K562 (cell line): Measurements from ENCODE around the gene EDDM13. TPM values are rescaled to one million over a fixed set of nuclear protein-coding genes. Genes with fewer than 3 reads are reported as not detected.

Experiments
- ATAC-seq: fragments of 200-7000 bp; cut with Tn5 transposase; 3 replicates; pipeline ENCODE4 v1.9.1; 2020; ENCODE audit warnings: moderate library complexity
- BruUV-seq: library from RNA; stranded (reverse); fragments of 400-500 nt; replicated peaks from 2 replicates; lab custom pipeline; 2021; lab: Mats Ljungman, UMichigan
- CTCF ChIA-PET: fragments of 300-600 bp; formaldehyde crosslinking; extraction: SDS; loops from one replicate; lab custom pipeline; 2021; ENCODE audit warnings: low intra/inter-chr PET ratio; lab: Yijun Ruan, JAX
- POLR2A ChIA-PET: fragments of 300-600, 350-650 bp; sonication (Branson Sonifier 250); formaldehyde crosslinking; extraction: SDS; loops from one replicate; lab custom pipeline; 2021; ENCODE audit warnings: antibody characterized with exemption, inconsistent platforms; lab: Yijun Ruan, JAX
- DNase-seq, 4 experiments: peaks; one replicate each; pipeline versions ENCODE4 v3.0.0 to v3.0.0-alpha.2; 2011 to 2018; ENCODE audit warnings: low spot score in 3 of 4, mixed read lengths in 3 of 4; ENCODE audit errors: extremely low read depth in 1 of 4
- FAIRE-seq: peaks from 2 replicates; lab custom pipeline; 2011; peaks lifted over from hg19 to GRCh38; lab: Jason Lieb, UNC
- H2AFZ ChIP-seq: 2 replicates; pipeline ENCODE4 v1.6.0; 2011; ENCODE audit warnings: low read depth, low read length, control low read depth, inconsistent platforms
- H3K27ac ChIP-seq: fragments of 200-600 bp; 3 replicates; pipeline ENCODE4 v1.8.0; 2011; ENCODE audit warnings: low read depth, mild to moderate bottlenecking, control low read depth, inconsistent platforms, low read length, moderate library complexity, mixed read lengths; ENCODE audit errors: extremely low read depth
- H3K27me3 ChIP-seq, 2 experiments: fragments of 300-600 bp in 1 of 2; 2 replicates in 1 of 2; 3 replicates in 1 of 2; pipeline versions ENCODE4 v1.6.0 to v1.8.0; 2011; ENCODE audit warnings: inconsistent platforms in 2 of 2, low read length in 2 of 2, mild to moderate bottlenecking in 1 of 2, mixed read lengths in 1 of 2, moderate library complexity in 1 of 2; ENCODE audit not compliant: control insufficient read depth in 2 of 2, insufficient read depth in 2 of 2
- H3K36me3 ChIP-seq: fragments of 300-600 bp; 3 replicates; pipeline ENCODE4 v1.8.0; 2011; ENCODE audit warnings: mild to moderate bottlenecking, low read length, inconsistent platforms; ENCODE audit not compliant: control insufficient read depth, insufficient read depth
- H3K4me1 ChIP-seq, 2 experiments: fragments of 200-600 bp in 1 of 2; replicated peaks in 1 of 2; 2 replicates in 1 of 2; 3 replicates in 1 of 2; pipeline versions ENCODE4 v1.5.1 to v1.8.0; 2011; ENCODE audit warnings: inconsistent platforms in 2 of 2, low read length in 2 of 2, mild to moderate bottlenecking in 1 of 2, mixed read lengths in 1 of 2, moderate library complexity in 1 of 2; ENCODE audit not compliant: control insufficient read depth in 2 of 2, insufficient read depth in 2 of 2
- H3K4me2 ChIP-seq: 2 replicates; pipeline ENCODE4 v1.6.1; 2011; ENCODE audit warnings: low read length, control low read depth, inconsistent platforms, mixed read lengths; ENCODE audit not compliant: insufficient read depth
- H3K4me3 ChIP-seq: fragments of 200-600 bp; sonication (generic), shearing (Covaris generic); 2 replicates; pipeline ENCODE4 v1.5.1; 2016; ENCODE audit warnings: control low read depth, inconsistent platforms
- H3K79me2 ChIP-seq: fragments of 200-600 bp; 3 replicates; pipeline ENCODE4 v1.8.0; 2011; ENCODE audit warnings: low read length, inconsistent platforms; ENCODE audit not compliant: control insufficient read depth, insufficient read depth
- H3K9ac ChIP-seq, 2 experiments: 2 replicates each; pipeline versions ENCODE4 v1.6.0 to v1.6.1; 2011; ENCODE audit warnings: low read depth in 2 of 2, low read length in 2 of 2, control low read depth in 1 of 2, inconsistent platforms in 1 of 2, mild to moderate bottlenecking in 1 of 2, mixed read lengths in 1 of 2; ENCODE audit not compliant: insufficient read depth in 1 of 2
- H3K9me1 ChIP-seq: one replicate; pipeline ENCODE4 v1.6.0; 2011; ENCODE audit warnings: inconsistent platforms, mild to moderate bottlenecking, low read length, moderate library complexity; ENCODE audit not compliant: control insufficient read depth, insufficient read depth
- H3K9me3 ChIP-seq: replicated peaks from 2 replicates; pipeline ENCODE4 v1.5.1; 2011; ENCODE audit warnings: low read depth, low read length, inconsistent platforms; ENCODE audit not compliant: control insufficient read depth, insufficient read depth
- H4K20me1 ChIP-seq: replicated peaks from 2 replicates; pipeline ENCODE4 v1.6.1; 2011; ENCODE audit warnings: low read length, inconsistent platforms, mixed read lengths; ENCODE audit not compliant: control insufficient read depth, insufficient read depth
- BCOR ChIP-seq: fragments of 450-650 bp; IDR thresholded peaks from 2 replicates; pipeline ENCODE4 v1.6.1; 2016
- BMI1 ChIP-seq: fragments of 150-350 bp; IDR thresholded peaks from 2 replicates; pipeline ENCODE4 v1.6.1; 2014; ENCODE audit warnings: low read length
- CEBPB ChIP-seq: fragments of 450-650 bp; IDR thresholded peaks from 2 replicates; pipeline ENCODE4 v1.6.1; 2016; ENCODE audit warnings: missing genetic modification characterization, missing compliant biosample characterization
- CEBPG ChIP-seq, 3 experiments: fragments of 200-800 bp in 1 of 3; sonication (Bioruptor generic) in 1 of 3; sonication (generic) in 1 of 3; formaldehyde crosslinking in 1 of 3; IDR thresholded peaks in 2 of 3; conservative IDR thresholded peaks in 1 of 3; 2 replicates each; pipeline versions ENCODE4 v1.6.1 to v1.8.0; 2016 to 2022; ENCODE audit warnings: missing compliant biosample characterization in 2 of 3, missing genetic modification characterization in 2 of 3, mild to moderate bottlenecking in 1 of 3, missing genetic modification reagents in 1 of 3
- HDGF ChIP-seq: fragments of 450-650 bp; IDR thresholded peaks from 2 replicates; pipeline ENCODE4 v1.6.1; 2016
- MNT ChIP-seq, 2 experiments: fragments of 450-650 bp; conservative IDR thresholded peaks; 2 replicates each; pipeline ENCODE4 v1.6.1; 2017; ENCODE audit warnings: mild to moderate bottlenecking in 2 of 2, moderate library complexity in 2 of 2
- TAF15 ChIP-seq: fragments of 200-400 bp; formaldehyde crosslinking; IDR thresholded peaks from 2 replicates; pipeline ENCODE4 v1.6.1; 2017; ENCODE audit warnings: mild to moderate bottlenecking, low read depth, low read length, moderate library complexity
- TAF7 ChIP-seq: fragments of 450-650 bp; IDR thresholded peaks from 2 replicates; pipeline ENCODE4 v1.6.1; 2016; ENCODE audit warnings: missing genetic modification characterization, missing compliant biosample characterization
- ZNF274 ChIP-seq: IDR thresholded peaks from 2 replicates; pipeline ENCODE4 v1.6.1; 2011; ENCODE audit warnings: low read depth, mild to moderate bottlenecking, low read length, moderate library complexity, borderline replicate concordance
- ZNF277 ChIP-seq: fragments of 250-450 bp; sonication (Bioruptor Pico); IDR thresholded peaks from 2 replicates; pipeline ENCODE4 v1.8.0; 2022; ENCODE audit warnings: inconsistent platforms, mild to moderate bottlenecking, moderate library complexity, borderline replicate concordance
- WGBS: fragments of 100-300 bp; shearing (Covaris generic); methylation state at CpG from one replicate; pipeline ENCODE4 v1.1.6; 2016; ENCODE audit warnings: low coverage, mixed read lengths; ENCODE audit not compliant: insufficient coverage; ENCODE audit errors: missing lambda C conversion rate; 5-methylcytosine and 5-hydroxymethylcytosine counted together
- in situ Hi-C: fragments of 300-500 bp; cut with MboI; formaldehyde crosslinking; loops from 4 replicates; pipeline ENCODE4 v1.15.0; 2018; ENCODE audit warnings: inconsistent platforms, mixed read lengths
- intact Hi-C: fragments of 100-400 bp; cut with micrococcal nuclease; formaldehyde crosslinking; loops from 2 replicates; pipeline ENCODE4 v1.14.2; 2022
- polyA plus RNA-seq, 8 experiments: library from polyadenylated mRNA; depleted of rRNA in 4 of 8; stranded (reverse) in 5 of 8; unstranded in 3 of 8; fragments of >200 nt; fragmentation: Nextera tagmentation in 2 of 8; fragmentation: Illumina TruSeq in 1 of 8; extraction: Ambion mirVana in 2 of 8; extraction: Trizol in 1 of 8; gene quantifications; 2 replicates each; pipeline versions ENCODE4 v1.2.1 to v1.2.3, GENCODE V29; 2011 to 2014; ENCODE audit warnings: inconsistent platforms in 1 of 8, missing spikeins in 1 of 8
- total RNA-seq, 7 experiments: library from RNA; depleted of rRNA in 6 of 7; stranded (reverse); fragments of >200 nt in 6 of 7; fragmentation: Illumina TruSeq in 2 of 7; extraction: Trizol in 2 of 7; gene quantifications; 2 replicates each; pipeline versions ENCODE4 v1.2.1 to v1.2.3, GENCODE V29; 2011 to 2021; ENCODE audit warnings: low replicate concordance in 1 of 7

Gene EDDM13
- total and polyA plus RNA-seq, 9 of the 15 experiments (the other 6 are each of a cell fraction or from before 2014, with no cell fraction given), result 2.0 to 7.7 (median 4.1) TPM

DNA sequence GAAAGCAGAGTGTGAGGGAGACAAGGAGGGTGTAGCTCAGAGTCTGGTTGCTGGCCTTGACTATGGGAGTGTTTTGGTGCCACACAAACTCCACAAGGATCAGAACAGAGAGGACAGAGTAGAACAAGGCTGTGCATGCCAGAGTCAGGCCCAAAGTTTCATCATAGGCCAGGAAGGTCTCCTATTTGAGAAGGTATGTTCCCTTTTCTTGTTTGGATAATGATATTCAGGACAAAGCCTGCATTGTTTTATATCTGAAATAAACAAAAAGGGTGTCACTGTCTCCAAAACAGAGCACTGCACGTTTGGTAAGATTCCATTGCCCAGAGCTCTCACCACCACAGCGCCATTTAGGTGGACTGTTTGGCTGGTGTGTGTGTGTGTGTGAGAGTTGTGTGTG lies 45.2 kb downstream of the EDDM13 start:
- H3K9me3 ChIP-seq, result peaks cover under 1% of the 10 kb centered on the region; the same call in 1 of the 2 replicates
- H2AFZ ChIP-seq, result no peak overlapping the region
- TF ChIP-seq ZNF274 (no peak), MNT (conservative IDR thresholded peaks at IDR 0.05) (no peak)
- FAIRE-seq (no peak), ATAC-seq (no peak), DNase-seq (no peak)
- no peak overlapping the region for H3K27ac ChIP-seq
- ChIA-PET CTCF (no interaction called here), POLR2A (interaction anchor here (0.6 to 1.2 kb wide), 4 partner anchors 8 to 30 kb away, joined by 3 to 4 read pairs (median 3); no protein-coding TSS in a partner anchor)
- H3K4me3 ChIP-seq, result no peak overlapping the region
- peaks cover 3% of the 10 kb centered on the region; the same call in 2 of the 3 replicates for H3K36me3 ChIP-seq
- WGBS, result 58% methylated on average over 2 of the region's 2 CpGs
- H3K4me2 ChIP-seq, result no peak overlapping the region
- H3K9ac ChIP-seq, result no peak overlapping the region
- H3K79me2 ChIP-seq, result peaks cover 12% of the 10 kb centered on the region
- peaks cover 20 to 38% of the 10 kb centered on the region in 2 experiments for H3K4me1 ChIP-seq
- no peaks in the 10 kb centered on the region for H3K27me3 ChIP-seq
- intact Hi-C loops, result no loop called here
- in situ Hi-C loops, result loop anchor here (25.0 kb wide), 1 partner anchor 680 kb away; the partner anchor contains the start of genes CCDC106, ZNF580 and ZNF581
- H4K20me1 ChIP-seq, result no peaks in the 10 kb centered on the region
- no peaks in the 10 kb centered on the region for H3K9me1 ChIP-seq
- no TSS peak for BruUV-seq

DNA sequence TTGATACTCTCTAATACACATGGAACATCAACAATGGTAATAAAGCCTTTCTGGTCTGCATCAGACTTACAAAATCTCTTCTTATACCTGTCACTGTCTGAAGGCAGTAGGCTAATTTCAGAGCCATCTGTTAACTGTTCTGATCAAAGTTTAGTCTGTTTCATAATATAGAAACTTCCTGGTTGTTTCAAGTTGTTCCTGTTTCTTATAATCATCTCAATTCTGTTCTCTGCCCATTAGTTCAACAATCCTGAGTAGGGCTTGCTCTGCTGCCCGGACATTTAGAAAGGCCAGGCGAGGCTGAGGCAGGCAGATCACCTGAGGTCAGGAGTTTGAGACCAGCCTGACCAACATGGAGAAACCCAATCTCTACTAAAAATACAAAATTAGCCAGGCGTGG lies 47.4 kb downstream of the EDDM13 start:
- H3K4me2 ChIP-seq, result no peak overlapping the region
- in situ Hi-C loops, result loop anchor here (25.0 kb wide), 1 partner anchor 683 kb away; the partner anchor contains the start of genes CCDC106, ZNF580 and ZNF581
- no TSS peak for BruUV-seq
- H3K4me1 ChIP-seq, result peaks cover 24 to 35% of the 10 kb centered on the region in 2 experiments
- no peaks in the 10 kb centered on the region for H3K36me3 ChIP-seq
- TF ChIP-seq HDGF (no peak), CEBPB (no peak), CEBPG (CRISPR knock-in tag; IDR thresholded peaks at IDR 0.05) (no peak), CEBPG (tag; conservative IDR thresholded peaks at IDR 0.05 in 1 of 2, IDR thresholded peaks at IDR 0.05 in 1 of 2) (no peak), BCOR (no peak), BMI1 (no peak), ZNF277 (no peak), TAF15 (no peak), TAF7 (tag) (no peak)
- DNase-seq (no peak), ATAC-seq (no peak), FAIRE-seq (no peak)
- ChIA-PET POLR2A (no interaction called here), CTCF (no interaction called here)
- intact Hi-C loops, result no loop called here
- H3K9me1 ChIP-seq, result no peaks in the 10 kb centered on the region
- peak overlapping the region; percentile 30; the same call in 1 of the 2 replicates for H2AFZ ChIP-seq
- H3K9ac ChIP-seq, result no peak overlapping the region
- WGBS, result 69% methylated on average over 3 of the region's 3 CpGs
- no peak overlapping the region for H3K27ac ChIP-seq
- H4K20me1 ChIP-seq, result no peaks in the 10 kb centered on the region
- 0 out of 3 replicates have a peak, but pooled peaks cover 5% of the 10 kb centered on the region for H3K79me2 ChIP-seq
- H3K27me3 ChIP-seq, result no peaks in the 10 kb centered on the region
- H3K9me3 ChIP-seq, result peaks cover 4% of the 10 kb centered on the region
- H3K4me3 ChIP-seq, result no peak overlapping the region
